SIG-M5 treated with dmso at 0.1 percent for 504 hours (cell line): ENCODE measurements around the gene RAI14.
"Not testable (repeated sequence)": the region's sequence is repeated elsewhere in the genome, so short reads cannot be mapped to it uniquely, and the experiment has no call there.

ENCODE experiments used
- DNase-seq: peaks from one replicate; lab custom pipeline; 2025; ENCODE audit not compliant: unreplicated experiment; lab: John Stamatoyannopoulos, UW

RAI14 gene

DNA sequence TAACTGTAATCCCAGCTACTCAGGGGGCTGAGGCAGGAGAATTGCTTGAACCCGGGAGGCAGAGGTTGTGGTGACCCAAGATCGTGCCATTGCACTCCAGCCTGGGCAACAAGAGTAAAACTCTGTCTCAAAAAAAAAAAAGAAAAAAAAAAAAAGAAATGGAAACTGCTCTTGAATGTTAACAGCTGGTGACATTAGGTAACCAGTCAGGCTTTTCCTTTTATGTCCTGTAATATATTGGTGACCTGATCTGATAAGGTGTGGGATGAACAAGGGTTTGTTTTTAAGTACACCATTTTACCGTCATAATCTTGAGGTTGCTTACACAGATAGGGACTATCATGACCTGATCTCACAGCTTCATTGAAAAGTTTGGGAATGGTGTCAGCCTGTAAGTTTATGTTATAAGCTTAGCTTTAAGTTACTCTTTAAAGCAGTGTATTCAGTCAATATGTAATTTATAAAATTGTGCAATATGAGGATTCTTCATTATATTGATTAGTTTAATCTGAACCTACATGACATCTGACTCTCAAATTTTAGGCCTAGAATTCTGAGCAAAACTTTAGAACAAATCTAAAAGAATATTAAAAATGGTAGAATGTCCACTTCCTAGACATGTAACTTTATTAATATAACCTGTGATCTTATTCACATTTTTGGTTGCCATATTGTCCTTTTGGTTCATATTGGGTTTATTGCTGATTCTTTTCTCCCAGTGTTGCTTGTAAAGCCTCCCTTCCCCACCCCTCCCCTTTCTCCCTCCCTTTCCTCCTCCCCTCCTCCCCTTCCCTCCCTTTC lies 41.4 kb downstream of the RAI14 start:
- no peak for DNase-seq

GRCh38 chr5:34698109-34698419 lies 41.9 kb downstream of the RAI14 start:
- DNase-seq, result no peak

GRCh38 chr5:34698754-34699153 lies 42.6 kb downstream of the RAI14 start:
- no peak for DNase-seq

- DNase-seq, result no peak
These were observed 43.3 kb downstream of the RAI14 start for GRCh38 chr5:34699155-34700077.

DNA sequence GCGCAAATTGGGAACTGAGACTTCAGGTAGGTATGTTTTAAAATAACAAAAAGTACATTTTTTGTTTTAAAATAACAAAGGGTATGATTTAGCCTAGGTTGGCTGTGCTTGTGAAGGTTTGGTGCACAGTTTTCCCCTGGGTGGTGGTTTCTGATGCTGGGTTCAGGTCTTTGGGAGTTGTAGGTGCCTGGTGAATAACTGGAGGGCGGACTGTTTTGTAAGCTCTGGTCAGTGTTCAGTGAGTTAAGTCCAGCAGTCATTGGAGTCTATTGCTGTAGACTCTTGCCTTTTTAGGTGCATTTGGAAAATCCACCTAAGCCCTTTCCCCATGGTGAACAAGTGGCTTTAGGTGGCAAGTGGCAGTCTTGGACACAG lies 43.9 kb downstream of the RAI14 start:
- no peak for DNase-seq

GRCh38 chr5:34701442-34701841 lies 45.3 kb downstream of the RAI14 start:
- not testable (repeated sequence) for DNase-seq

GRCh38 chr5:34703767-34704713 lies 47.9 kb downstream of the RAI14 start:
- no peak for DNase-seq

DNA sequence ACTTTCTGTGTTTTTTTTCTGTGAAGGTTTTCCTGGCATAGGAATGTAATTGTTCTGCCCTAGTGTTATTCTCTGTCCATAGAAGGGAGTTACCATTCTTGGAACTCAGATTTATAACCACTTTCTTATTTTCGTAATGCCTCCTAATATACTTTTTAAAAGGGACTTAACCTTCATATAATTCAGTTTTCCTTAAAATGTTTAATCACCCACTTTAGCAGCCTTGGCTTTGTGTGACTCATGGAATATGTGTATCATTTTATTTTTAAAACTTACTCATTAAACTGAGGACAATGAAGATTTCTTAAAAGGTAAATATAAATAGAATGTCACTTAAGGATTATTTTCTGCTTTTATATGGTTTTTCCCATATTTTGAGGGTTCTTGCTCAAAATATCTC lies 50.0 kb downstream of the RAI14 start:
- no peak for DNase-seq

GRCh38 chr5:34707451-34708107 lies 51.5 kb downstream of the RAI14 start:
- DNase-seq, result no peak

GRCh38 chr5:34708777-34709176 lies 52.6 kb downstream of the RAI14 start:
- no peak for DNase-seq

DNA sequence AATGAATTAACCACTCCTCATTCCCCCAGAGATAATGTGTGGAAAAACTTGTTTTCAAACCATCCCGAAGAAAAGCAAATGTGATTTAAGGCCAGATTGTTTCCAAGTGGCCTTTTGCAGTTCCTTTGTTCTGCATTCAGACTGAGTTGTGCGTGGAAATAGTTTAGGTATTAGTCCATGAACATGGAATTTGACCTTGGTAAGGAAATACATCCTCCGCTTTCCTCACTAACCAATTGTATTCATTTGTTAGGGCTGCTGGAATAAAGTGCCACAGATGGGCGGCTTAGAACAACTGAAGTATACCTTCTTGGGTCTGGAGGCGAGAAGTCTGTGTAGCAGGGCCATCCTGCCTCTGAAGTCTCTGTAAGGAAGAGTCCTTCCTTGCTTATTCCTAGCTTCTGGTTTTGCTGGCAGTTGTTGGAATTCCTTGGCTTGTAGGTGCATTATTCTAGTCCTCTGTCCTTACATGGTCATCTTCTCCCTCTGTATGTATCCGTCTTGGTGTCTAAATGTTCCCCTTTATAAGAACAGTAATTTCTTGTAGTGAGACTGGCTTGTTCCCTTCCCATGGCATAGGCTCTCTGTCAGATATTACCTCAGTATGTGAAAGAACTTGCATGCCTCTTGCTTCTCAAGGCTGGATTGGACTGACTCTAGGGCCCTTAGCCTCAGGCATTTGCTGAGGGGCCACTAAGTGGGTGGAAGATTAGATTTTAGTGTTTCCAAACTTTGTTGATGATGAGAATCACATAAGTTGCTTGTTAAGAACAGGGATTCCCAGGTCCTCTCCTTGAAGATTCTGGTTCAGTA lies 53.9 kb downstream of the RAI14 start:
- DNase-seq, result no peak

DNA sequence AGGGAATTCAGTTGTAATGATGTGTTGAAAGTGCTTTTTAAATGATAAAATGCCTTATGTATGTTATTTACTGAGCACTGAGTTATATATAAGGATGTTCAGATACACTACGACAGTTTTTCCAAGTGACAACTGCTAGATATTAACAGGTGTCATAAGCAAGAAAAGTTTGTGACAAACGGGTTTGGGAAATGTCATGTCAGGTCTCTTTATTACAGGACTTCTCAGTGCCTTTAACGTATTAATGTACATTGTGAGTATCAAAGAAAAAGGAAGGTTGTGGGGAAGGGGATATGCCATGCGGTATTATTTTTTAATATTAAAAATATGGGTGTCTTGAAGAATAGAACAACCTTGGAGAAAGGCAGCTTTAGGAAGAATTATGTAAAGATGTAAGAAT lies 56.4 kb downstream of the RAI14 start:
- DNase-seq, result no peak

- DNase-seq, result no peak
These were observed 59.6 kb downstream of the RAI14 start for GRCh38 chr5:34715711-34716110.

DNA sequence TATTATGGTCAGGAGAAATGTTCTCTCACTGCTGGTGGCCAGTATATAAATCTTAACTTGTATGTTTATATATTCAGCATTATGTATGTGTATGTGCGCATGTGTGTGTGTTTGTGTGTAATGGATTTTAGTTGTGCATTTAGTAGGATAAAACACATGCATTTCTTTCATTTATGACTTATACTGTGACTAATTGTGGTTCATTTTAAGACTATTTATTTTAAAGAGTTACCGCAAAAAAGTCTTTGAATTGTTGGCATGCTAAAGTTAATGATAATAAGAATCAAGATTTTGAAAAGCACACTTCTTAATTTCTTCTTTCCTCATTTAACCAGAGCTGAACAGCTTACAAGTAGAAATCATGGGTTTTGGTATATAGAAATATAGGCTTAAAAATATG lies 60.9 kb downstream of the RAI14 start:
- DNase-seq, result no peak

GRCh38 chr5:34717426-34718327 lies 61.5 kb downstream of the RAI14 start:
- no peak for DNase-seq

GRCh38 chr5:34718516-34718915 lies 62.4 kb downstream of the RAI14 start:
- DNase-seq, result no peak

DNA sequence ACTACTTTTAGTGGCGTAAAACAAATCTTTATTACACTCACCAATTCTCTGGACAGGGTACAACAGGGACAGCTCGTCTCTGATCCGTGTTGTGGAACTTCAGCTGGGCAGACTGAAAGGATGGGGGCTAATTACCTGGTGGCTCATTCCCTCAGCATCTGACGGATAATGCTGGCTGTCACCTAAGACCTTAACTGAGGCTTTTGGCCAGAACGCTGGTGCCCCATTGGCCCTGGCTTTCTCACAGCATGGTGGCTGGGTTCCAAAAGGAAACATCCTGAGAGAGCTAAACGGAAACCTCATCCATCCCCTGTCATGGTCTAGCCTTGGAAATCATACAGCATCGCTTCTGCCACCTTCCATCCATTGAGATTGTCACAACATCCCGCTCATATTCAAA lies 62.9 kb downstream of the RAI14 start:
- DNase-seq, result no peak

- DNase-seq, result no peak
These were observed 65.2 kb downstream of the RAI14 start for GRCh38 chr5:34721327-34721726.

DNA sequence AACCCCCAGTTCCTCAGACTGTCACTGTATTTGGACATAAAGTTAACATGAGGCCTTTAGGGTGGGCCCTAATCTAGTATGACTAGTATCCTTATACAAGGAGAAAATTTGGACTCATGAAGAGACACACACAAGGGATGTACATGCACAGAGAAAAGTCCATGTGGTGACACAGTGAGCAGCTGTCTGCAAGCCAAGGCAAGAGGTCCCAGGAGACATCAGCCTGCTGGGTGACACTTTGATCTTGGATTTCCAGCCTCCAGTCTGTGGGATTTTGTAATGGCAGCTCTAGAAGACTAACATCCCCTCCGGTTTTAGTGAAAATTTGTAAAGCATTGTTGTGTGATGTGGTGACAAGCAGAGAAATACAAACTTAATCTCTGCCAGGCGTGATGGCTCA lies 66.1 kb downstream of the RAI14 start:
- no peak for DNase-seq
